Liver (tissue), 9 donors: ENCODE measurements around the gene BDH2. TPM values are rescaled to one million over a fixed set of nuclear protein-coding genes. Genes with fewer than 3 reads are reported as not detected.

Source experiments
- DNase-seq: peaks from one replicate; pipeline ENCODE4 v3.0.0-alpha.2; 2017; ENCODE audit warnings: low spot score
- H3K27ac ChIP-seq, 2 donors: one replicate each; pipeline ENCODE4 v1.7.0; 2013; ENCODE audit warnings: inconsistent platforms in 2 of 2, low read length in 2 of 2, control low read depth in 1 of 2, low read depth in 1 of 2, mild to moderate bottlenecking in 1 of 2
- H3K27me3 ChIP-seq, 4 donors: one replicate each; pipeline versions ENCODE4 v1.6.1 to v1.7.0; 2013; ENCODE audit warnings: low read length in 3 of 4, inconsistent platforms in 1 of 4, mild to moderate bottlenecking in 1 of 4, moderate library complexity in 1 of 4; ENCODE audit not compliant: control insufficient read depth in 4 of 4, insufficient read depth in 4 of 4
- H3K36me3 ChIP-seq, 4 donors: one replicate each; pipeline versions ENCODE4 v1.6.1 to v1.7.0; 2013; ENCODE audit warnings: low read length in 3 of 4, mild to moderate bottlenecking in 3 of 4, low read depth in 1 of 4, moderate library complexity in 1 of 4; ENCODE audit not compliant: control insufficient read depth in 4 of 4, insufficient read depth in 3 of 4
- H3K4me1 ChIP-seq, 4 donors: one replicate each; pipeline versions ENCODE4 v1.6.1 to v1.7.0; 2013; ENCODE audit warnings: low read length in 3 of 4, mild to moderate bottlenecking in 3 of 4, moderate library complexity in 1 of 4; ENCODE audit not compliant: control insufficient read depth in 4 of 4, insufficient read depth in 4 of 4
- H3K4me3 ChIP-seq, 3 donors: one replicate each; pipeline versions ENCODE4 v1.6.1 to v1.7.0; 2013; ENCODE audit warnings: low read length in 3 of 3, control low read depth in 1 of 3, low read depth in 1 of 3, mild to moderate bottlenecking in 1 of 3
- H3K9ac ChIP-seq, 2 donors: one replicate each; pipeline ENCODE4 v1.7.0; 2013; ENCODE audit warnings: low read length in 2 of 2, mild to moderate bottlenecking in 2 of 2, moderate library complexity in 2 of 2, control low read depth in 1 of 2, low read depth in 1 of 2
- H3K9me3 ChIP-seq, 4 donors: one replicate each; pipeline versions ENCODE4 v1.6.1 to v1.7.0; 2013; ENCODE audit warnings: low read length in 3 of 4; ENCODE audit not compliant: control insufficient read depth in 4 of 4
- EGR1 ChIP-seq, 2 donors: IDR thresholded peaks; 2 replicates each; pipeline ENCODE4 v1.6.1; 2016 to 2018; ENCODE audit warnings: antibody characterized with exemption in 2 of 2, low read depth in 2 of 2
- FOXA1 ChIP-seq: IDR thresholded peaks from 2 replicates; pipeline ENCODE4 v1.6.1; 2016; ENCODE audit warnings: antibody characterized with exemption
- FOXA2 ChIP-seq: IDR thresholded peaks from 2 replicates; pipeline ENCODE4 v1.6.1; 2016; ENCODE audit warnings: antibody characterized with exemption
- GABPA ChIP-seq, 2 donors: IDR thresholded peaks in 1 of 2; conservative IDR thresholded peaks in 1 of 2; 2 replicates each; pipeline ENCODE4 v1.6.1; 2016; ENCODE audit warnings: antibody characterized with exemption in 2 of 2, mild to moderate bottlenecking in 1 of 2, moderate library complexity in 1 of 2
- HNF4A ChIP-seq, 2 donors: conservative IDR thresholded peaks; 2 replicates each; pipeline ENCODE4 v1.6.1; 2016; ENCODE audit warnings: antibody characterized with exemption in 2 of 2, mild to moderate bottlenecking in 2 of 2
- HNF4G ChIP-seq: IDR thresholded peaks from 2 replicates; pipeline ENCODE4 v1.6.1; 2016; ENCODE audit warnings: antibody characterized with exemption
- JUND ChIP-seq, 2 donors: IDR thresholded peaks; 2 replicates each; pipeline ENCODE4 v1.6.1; 2016; ENCODE audit warnings: antibody characterized with exemption in 2 of 2
- NR2F2 ChIP-seq: IDR thresholded peaks from 2 replicates; pipeline ENCODE4 v1.6.1; 2016; ENCODE audit warnings: antibody characterized with exemption
- RAD21 ChIP-seq, 2 donors: IDR thresholded peaks; 2 replicates each; pipeline ENCODE4 v1.6.1; 2016; ENCODE audit warnings: antibody characterized with exemption in 2 of 2, mild to moderate bottlenecking in 2 of 2
- RXRA ChIP-seq, 2 donors: IDR thresholded peaks; 2 replicates each; pipeline ENCODE4 v1.6.1; 2017 to 2018; ENCODE audit warnings: antibody characterized with exemption in 2 of 2, mild to moderate bottlenecking in 1 of 2
- SP1 ChIP-seq: IDR thresholded peaks from 2 replicates; pipeline ENCODE4 v1.6.1; 2018; ENCODE audit warnings: antibody characterized with exemption, mild to moderate bottlenecking
- TAF1 ChIP-seq: conservative IDR thresholded peaks from 2 replicates; pipeline ENCODE4 v1.6.1; 2016; ENCODE audit warnings: antibody characterized with exemption, mild to moderate bottlenecking
- YY1 ChIP-seq: IDR thresholded peaks from 2 replicates; pipeline ENCODE4 v1.6.1; 2016; ENCODE audit warnings: antibody characterized with exemption, mild to moderate bottlenecking
- WGBS: extraction: QIAGEN DNeasy Blood & Tissue Kit; methylation state at CpG from one replicate; pipeline ENCODE4 v1.1.7; 2013; 5-methylcytosine and 5-hydroxymethylcytosine counted together
- polyA plus RNA-seq, 2 donors: library from polyadenylated mRNA; stranded (reverse) in 1 of 2; unstranded in 1 of 2; fragments of 200-250 nt in 1 of 2; fragments of >200 nt in 1 of 2; fragmentation: Nextera tagmentation in 1 of 2; extraction: Ambion mirVana in 1 of 2; gene quantifications; one replicate each; pipeline versions ENCODE4 v1.2.1 to v1.2.3, GENCODE V29; 2013 to 2015
- total RNA-seq, 2 donors: library from RNA; depleted of rRNA; stranded (reverse); fragments of >200 nt; gene quantifications; one replicate each; pipeline ENCODE4 v1.2.3, GENCODE V29; 2014
- TF ChIP-seq, protein P1 (sequence below): fragments of 150-350 bp; IDR thresholded peaks from 2 replicates; pipeline ENCODE4 v1.5.1; 2017; ENCODE audit warnings: improper control_type of control experiment, low read depth, low read length; ENCODE audit not compliant: missing input control
- TF ChIP-seq, protein P2 (sequence below): IDR thresholded peaks from 2 replicates; pipeline ENCODE4 v1.6.1; 2016; ENCODE audit warnings: antibody characterized with exemption
- TF ChIP-seq, protein P3 (sequence below): IDR thresholded peaks from 2 replicates; pipeline ENCODE4 v1.6.1; 2016; ENCODE audit warnings: antibody characterized with exemption
- TF ChIP-seq, protein P4 (sequence below): IDR thresholded peaks from 2 replicates; pipeline ENCODE4 v1.6.1; 2016; ENCODE audit warnings: antibody characterized with exemption
- TF ChIP-seq, protein P5 (sequence below): IDR thresholded peaks from 2 replicates; pipeline ENCODE4 v1.6.1; 2016; ENCODE audit warnings: antibody characterized with exemption, mild to moderate bottlenecking
- donor health status: healthy.
- donor health status: healthy.
- donor health status: healthy.
- donor health status: healthy.
- donor health status: healthy.

Gene BDH2
- 10 to 100 TPM; 16.6 to 44.1 TPM for total RNA-seq
- 10 to 100 TPM; 26.8 to 88.5 TPM for polyA plus RNA-seq

DNA sequence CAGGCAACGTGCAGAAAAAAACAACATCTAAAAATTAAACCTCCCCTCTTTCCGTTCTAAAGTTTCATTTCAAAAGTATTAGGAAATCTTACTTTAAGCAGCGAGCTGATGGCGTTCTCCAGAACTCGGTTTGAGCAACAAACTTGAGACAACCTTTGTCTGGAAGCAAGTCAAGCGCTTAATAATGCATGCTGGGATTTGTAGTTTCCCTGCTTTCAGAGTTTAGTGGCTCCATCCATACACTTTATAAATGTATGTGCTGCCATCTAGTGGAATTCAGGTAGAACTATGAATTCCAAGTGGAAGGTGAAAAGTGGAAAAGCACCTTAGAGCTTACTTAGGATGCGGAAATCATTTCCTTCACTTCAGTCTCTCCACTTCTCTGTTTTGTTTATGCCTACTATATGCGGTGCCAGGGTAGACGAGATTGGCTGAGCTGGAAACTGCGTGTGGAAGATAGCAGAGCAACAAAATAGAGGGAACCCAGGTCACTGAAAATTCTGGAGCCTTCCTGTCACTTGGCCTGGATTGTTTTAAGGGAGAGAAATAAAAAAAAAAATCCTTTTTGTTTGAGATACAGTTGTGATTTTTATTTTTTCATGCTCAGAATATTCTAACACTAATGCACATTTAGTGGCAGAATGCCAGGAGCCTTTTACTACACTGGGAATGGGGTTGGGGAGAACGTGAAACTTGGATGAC lies at the start of gene BDH2:
Gene BDH2, minus strand, starts transcription at position 144 of the 702 bp plus-strand sequence. CDS start 3,580 bp downstream, outside the sequence.
- TF ChIP-seq RXRA (IDR thresholded peaks at IDR 0.05) (peak; percentile 23 to 34), HNF4G (no peak), JUND (IDR thresholded peaks at IDR 0.05) (peak in 1 of 2 donors; percentile 46), SP1 (peak; percentile 25), NR2F2 (no peak), HNF4A (conservative IDR thresholded peaks at IDR 0.05) (peak; percentile 13 to 49), RAD21 (IDR thresholded peaks at IDR 0.05) (peak; percentile 94 to 96)
- TF ChIP-seq, protein P1, sequence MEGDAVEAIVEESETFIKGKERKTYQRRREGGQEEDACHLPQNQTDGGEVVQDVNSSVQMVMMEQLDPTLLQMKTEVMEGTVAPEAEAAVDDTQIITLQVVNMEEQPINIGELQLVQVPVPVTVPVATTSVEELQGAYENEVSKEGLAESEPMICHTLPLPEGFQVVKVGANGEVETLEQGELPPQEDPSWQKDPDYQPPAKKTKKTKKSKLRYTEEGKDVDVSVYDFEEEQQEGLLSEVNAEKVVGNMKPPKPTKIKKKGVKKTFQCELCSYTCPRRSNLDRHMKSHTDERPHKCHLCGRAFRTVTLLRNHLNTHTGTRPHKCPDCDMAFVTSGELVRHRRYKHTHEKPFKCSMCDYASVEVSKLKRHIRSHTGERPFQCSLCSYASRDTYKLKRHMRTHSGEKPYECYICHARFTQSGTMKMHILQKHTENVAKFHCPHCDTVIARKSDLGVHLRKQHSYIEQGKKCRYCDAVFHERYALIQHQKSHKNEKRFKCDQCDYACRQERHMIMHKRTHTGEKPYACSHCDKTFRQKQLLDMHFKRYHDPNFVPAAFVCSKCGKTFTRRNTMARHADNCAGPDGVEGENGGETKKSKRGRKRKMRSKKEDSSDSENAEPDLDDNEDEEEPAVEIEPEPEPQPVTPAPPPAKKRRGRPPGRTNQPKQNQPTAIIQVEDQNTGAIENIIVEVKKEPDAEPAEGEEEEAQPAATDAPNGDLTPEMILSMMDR: peak; percentile 82
- no peak for DNase-seq
- H3K4me3 ChIP-seq: peak within 1 kb of the TSS; percentile 54 to 78 (median 69)
- H3K9ac ChIP-seq: peak within 1 kb of the TSS; percentile 53 to 84
- H3K36me3 ChIP-seq: no peaks in the 10 kb centered on the region
- no peaks in the 10 kb centered on the region for H3K9me3 ChIP-seq
- H3K27me3 ChIP-seq: no peaks in the 10 kb centered on the region
- WGBS: 10% methylated on average over 11 of the region's 11 CpGs
- H3K27ac ChIP-seq: peak within 1 kb of the TSS; percentile 74 to 80
- peaks cover 12 to 44% (median 35%) of the 10 kb centered on the region in 4 donors for H3K4me1 ChIP-seq

DNA sequence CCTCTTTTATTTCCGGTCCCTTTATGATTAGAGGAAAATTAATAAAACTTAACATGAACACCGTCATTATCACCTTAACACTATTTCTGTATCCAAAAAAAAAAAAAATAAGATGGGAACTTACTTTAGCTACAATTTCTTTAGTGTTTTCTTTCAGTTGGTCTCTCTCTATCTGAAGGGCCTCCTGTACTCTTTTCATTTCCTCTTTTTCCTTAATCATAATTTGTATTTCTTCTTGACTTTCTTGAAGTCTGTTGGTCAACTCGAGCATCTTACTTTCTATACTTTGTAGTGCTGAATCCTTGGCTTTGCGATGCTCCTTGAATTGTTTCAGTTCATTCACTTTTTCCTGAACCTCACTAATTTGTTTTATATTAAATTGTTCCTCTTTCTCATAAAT lies 45.3 kb upstream of the BDH2 start:
- no peaks in the 10 kb centered on the region for H3K36me3 ChIP-seq
- TF ChIP-seq, protein P1: no peak
- TF ChIP-seq NR2F2 (no peak), TAF1 (no peak), SP1 (no peak), HNF4G (no peak), JUND (IDR thresholded peaks at IDR 0.05) (no peak), GABPA (IDR thresholded peaks at IDR 0.05 in 1 of 2, conservative IDR thresholded peaks at IDR 0.05 in 1 of 2) (no peak), RXRA (IDR thresholded peaks at IDR 0.05) (no peak), HNF4A (conservative IDR thresholded peaks at IDR 0.05) (no peak), EGR1 (IDR thresholded peaks at IDR 0.05; ENCODE audit: low read depth in 2 of 2) (no peak), FOXA2 (no peak), RAD21 (IDR thresholded peaks at IDR 0.05) (no peak), YY1 (no peak), FOXA1 (no peak)
- TF ChIP-seq, protein P2, sequence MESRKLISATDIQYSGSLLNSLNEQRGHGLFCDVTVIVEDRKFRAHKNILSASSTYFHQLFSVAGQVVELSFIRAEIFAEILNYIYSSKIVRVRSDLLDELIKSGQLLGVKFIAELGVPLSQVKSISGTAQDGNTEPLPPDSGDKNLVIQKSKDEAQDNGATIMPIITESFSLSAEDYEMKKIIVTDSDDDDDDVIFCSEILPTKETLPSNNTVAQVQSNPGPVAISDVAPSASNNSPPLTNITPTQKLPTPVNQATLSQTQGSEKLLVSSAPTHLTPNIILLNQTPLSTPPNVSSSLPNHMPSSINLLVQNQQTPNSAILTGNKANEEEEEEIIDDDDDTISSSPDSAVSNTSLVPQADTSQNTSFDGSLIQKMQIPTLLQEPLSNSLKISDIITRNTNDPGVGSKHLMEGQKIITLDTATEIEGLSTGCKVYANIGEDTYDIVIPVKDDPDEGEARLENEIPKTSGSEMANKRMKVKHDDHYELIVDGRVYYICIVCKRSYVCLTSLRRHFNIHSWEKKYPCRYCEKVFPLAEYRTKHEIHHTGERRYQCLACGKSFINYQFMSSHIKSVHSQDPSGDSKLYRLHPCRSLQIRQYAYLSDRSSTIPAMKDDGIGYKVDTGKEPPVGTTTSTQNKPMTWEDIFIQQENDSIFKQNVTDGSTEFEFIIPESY: no peak
- TF ChIP-seq, protein P3, sequence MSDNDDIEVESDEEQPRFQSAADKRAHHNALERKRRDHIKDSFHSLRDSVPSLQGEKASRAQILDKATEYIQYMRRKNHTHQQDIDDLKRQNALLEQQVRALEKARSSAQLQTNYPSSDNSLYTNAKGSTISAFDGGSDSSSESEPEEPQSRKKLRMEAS: no peak
- TF ChIP-seq, protein P4, sequence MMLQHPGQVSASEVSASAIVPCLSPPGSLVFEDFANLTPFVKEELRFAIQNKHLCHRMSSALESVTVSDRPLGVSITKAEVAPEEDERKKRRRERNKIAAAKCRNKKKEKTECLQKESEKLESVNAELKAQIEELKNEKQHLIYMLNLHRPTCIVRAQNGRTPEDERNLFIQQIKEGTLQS: no peak
- TF ChIP-seq, protein P5, sequence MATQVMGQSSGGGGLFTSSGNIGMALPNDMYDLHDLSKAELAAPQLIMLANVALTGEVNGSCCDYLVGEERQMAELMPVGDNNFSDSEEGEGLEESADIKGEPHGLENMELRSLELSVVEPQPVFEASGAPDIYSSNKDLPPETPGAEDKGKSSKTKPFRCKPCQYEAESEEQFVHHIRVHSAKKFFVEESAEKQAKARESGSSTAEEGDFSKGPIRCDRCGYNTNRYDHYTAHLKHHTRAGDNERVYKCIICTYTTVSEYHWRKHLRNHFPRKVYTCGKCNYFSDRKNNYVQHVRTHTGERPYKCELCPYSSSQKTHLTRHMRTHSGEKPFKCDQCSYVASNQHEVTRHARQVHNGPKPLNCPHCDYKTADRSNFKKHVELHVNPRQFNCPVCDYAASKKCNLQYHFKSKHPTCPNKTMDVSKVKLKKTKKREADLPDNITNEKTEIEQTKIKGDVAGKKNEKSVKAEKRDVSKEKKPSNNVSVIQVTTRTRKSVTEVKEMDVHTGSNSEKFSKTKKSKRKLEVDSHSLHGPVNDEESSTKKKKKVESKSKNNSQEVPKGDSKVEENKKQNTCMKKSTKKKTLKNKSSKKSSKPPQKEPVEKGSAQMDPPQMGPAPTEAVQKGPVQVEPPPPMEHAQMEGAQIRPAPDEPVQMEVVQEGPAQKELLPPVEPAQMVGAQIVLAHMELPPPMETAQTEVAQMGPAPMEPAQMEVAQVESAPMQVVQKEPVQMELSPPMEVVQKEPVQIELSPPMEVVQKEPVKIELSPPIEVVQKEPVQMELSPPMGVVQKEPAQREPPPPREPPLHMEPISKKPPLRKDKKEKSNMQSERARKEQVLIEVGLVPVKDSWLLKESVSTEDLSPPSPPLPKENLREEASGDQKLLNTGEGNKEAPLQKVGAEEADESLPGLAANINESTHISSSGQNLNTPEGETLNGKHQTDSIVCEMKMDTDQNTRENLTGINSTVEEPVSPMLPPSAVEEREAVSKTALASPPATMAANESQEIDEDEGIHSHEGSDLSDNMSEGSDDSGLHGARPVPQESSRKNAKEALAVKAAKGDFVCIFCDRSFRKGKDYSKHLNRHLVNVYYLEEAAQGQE: no peak
- H3K27ac ChIP-seq: no peak overlapping the region
- H3K9ac ChIP-seq: no peak overlapping the region
- H3K9me3 ChIP-seq: no peaks in the 10 kb centered on the region
- 95% methylated on average over 4 of the region's 4 CpGs for WGBS
- H3K27me3 ChIP-seq: no peaks in the 10 kb centered on the region
- DNase-seq: no peak
- H3K4me1 ChIP-seq: no peaks in the 10 kb centered on the region
- no peak overlapping the region for H3K4me3 ChIP-seq
